ENCODE results near the gene IZUMO1R.
"Not testable (repeated sequence)": the region's sequence is repeated elsewhere in the genome, so short reads cannot be mapped to it uniquely, and the experiment has no call there.

DNA sequence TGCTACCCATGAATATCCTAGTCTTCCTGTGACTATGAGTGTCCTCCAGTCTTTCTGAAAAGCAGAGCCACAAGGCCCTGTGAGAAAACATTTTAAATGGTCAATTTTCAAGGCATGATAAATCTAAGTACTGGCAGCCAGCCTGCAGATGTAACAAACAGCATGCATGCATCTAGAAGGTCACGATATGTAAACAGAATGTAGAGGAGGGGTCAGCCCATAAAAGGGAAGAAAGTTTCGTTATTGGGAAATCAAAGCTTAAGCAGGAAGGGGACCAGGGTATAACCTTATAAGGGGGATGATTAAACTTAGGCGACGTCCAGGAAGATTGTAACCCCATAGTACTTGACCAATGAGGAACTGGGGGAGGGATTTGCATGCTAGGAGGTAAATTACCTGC lies 26.2 kb upstream of the IZUMO1R start:
- TF ChIP-seq CTCF, POLR2A, POLR2AphosphoS5 (IDR thresholded peaks at IDR 0.05): not testable (repeated sequence)

Data from upper lobe of left lung (tissue), 4 donors.